Upper lobe of left lung (tissue), 4 donors: ENCODE data around the gene ADM.
A peak's percentile ranks its signal among the peaks of the same experiment; 100 is the strongest.

Experiments
- EP300 ChIP-seq, 4 donors: sonication (generic); formaldehyde crosslinking; IDR thresholded peaks; one replicate each; pipeline ENCODE4 v1.5.1; 2017; ENCODE audit warnings: antibody characterized with exemption in 4 of 4, control low read depth in 2 of 4
- POLR2AphosphoS5 ChIP-seq, 2 donors: sonication (generic); formaldehyde crosslinking; IDR thresholded peaks; one replicate each; pipeline ENCODE4 v1.5.1; 2017; ENCODE audit warnings: antibody characterized with exemption in 2 of 2

- TF ChIP-seq EP300 (IDR thresholded peaks at IDR 0.05) (peak in 1 of 4 donors; percentile 12), POLR2AphosphoS5 (IDR thresholded peaks at IDR 0.05) (peak; percentile 11 to 43)
Observed at GRCh38 chr11:10303558-10304363, 1.1 kb upstream of the ADM start.
